Activated CD4-positive, alpha-beta T cell treated with anti-CD3 and anti-CD28 coated beads, Interleukin-2, amount 50 U/mL, for 48 hours (primary cell): ENCODE data around the gene DRAXIN.

Source experiments
- DNase-seq, 2 experiments: peaks; one replicate each; pipeline ENCODE4 v3.0.0-alpha.2; 2020

Gene DRAXIN

GRCh38 chr1:11712285-11712684 is 20.8 kb downstream of the DRAXIN start:
- no peak for DNase-seq

DNA sequence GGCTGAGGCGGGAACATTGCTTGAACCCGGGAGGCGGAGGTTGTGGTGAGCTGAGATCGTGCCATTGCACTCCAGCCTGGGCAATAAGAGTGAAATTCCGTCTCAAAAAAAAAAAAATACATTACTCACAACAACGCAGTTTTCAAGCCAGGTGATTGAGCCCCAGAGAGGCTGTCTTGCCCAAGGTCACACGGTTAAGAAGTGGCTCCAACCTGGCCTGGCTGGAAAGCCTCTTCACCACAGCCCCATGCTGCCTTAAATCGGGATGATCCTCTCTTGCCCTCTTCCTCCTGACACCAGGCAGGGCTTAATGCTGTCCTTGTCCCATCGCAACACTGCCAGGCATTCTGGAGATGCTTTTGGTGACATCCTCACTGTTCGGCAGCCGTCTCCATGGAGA is 21.6 kb downstream of the DRAXIN start:
- no peak for DNase-seq

- DNase-seq: no peak
Measured at GRCh38 chr1:11714831-11715575, 23.5 kb downstream of the DRAXIN start.

DNA sequence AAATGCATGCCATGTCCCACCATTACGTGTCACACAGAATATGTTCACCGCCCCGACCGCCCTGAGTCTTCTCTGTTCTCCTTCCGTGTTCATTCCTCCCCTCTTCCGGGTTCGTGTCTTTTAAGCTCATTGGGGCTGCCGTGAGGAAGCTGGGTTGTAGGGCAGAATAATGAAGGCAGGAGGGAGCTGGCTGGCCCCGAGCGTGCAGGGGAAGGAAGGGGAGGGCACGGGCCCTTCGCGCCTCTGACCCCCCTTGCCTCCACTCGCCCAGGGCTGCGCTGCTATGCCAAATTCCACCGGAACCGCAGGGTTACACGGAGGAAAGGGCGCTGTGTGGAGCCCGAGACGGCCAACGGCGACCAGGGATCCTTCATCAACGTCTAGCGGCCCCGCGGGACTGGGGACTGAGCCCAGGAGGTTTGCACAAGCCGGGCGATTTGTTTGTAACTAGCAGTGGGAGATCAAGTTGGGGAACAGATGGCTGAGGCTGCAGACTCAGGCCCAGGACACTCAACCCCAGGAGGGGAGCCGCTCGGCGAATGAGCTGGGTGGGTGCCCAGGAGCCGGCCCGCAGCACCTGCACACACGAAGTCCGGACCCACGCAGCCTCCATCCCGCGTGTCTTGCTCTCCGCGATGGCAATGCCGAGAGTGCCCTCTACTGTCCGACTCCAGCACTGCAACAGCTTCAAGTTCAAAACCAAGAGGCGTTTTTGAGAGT is 28.0 kb downstream of the DRAXIN start:
- peak; percentile 89 to 90 for DNase-seq

DNA sequence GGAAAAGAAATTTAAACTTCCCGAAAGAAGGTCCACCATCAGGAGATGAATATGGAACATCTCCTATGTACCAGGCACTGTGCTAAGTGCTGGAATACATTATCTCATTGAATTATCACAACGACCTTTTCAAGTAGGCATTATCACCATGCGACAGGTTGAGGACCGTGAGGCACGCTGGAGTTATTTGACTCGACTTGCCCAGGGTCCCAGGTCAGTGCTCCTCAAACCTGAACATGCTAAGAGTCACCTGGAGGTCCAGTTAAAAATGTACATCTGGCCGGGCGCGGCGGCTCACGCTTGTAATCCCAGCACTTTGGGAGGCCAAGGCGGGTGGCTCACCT is 28.5 kb downstream of the DRAXIN start:
- no peak for DNase-seq

GRCh38 chr1:11720525-11720924 is 29.0 kb downstream of the DRAXIN start:
- no peak for DNase-seq

DNA sequence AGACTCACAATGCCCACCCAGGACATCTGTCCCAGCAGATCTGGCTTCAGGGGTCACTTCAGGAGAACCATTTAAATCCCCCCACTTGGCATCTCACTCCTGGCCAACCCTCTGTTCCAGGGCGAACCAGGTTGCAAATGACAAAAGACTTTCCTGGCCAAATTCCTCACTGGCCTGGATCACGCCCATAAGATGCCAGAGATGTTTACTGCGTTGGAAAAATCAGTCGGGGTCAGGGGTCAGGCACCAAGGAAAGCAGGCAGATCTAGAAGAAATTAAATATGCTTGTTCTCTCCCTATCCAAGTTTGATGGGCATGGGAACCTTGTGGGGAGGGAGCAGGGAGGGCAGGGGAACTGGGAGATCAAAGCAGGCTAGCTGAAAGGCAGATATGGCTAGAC is 29.8 kb downstream of the DRAXIN start:
- DNase-seq: no peak

DNA sequence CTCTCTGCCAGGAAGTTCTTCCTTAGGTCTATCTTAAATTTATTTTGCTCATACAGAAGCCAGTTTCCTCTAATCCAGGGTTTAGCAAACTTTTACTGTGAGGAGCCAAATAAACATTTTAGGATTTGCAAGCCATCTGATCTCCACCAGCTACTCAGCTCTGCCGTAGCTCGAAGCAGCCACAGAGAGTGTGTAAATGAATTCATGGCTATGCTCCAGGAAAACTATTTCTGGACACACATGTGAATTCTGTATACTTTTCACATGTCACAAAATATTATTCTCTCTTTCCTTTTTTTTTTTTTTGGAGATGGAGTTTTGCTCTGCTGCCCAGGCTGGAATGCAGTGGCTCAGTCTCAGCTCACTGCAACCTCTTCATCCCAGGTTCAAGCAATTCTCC is 31.0 kb downstream of the DRAXIN start:
- DNase-seq: no peak

DNA sequence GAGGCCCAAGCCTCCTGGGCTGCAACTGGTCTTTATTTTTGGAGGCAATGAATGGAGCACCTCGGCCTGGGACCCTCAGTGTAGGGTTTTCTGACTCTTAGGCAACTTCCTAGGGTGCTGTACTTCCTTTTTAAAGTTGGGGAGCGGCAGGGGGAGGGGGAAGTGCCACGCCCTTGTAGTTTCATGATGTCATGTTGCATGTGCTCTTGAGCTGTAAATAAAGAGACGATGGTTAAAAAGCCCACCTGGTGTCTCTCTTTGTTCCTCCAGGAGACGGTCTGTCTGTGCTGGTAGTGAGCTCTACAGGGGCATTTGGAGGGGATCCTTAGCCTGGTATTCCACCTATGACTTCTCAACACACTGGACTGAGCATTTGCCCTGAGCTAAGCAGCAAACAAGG is 34.1 kb downstream of the DRAXIN start:
- no peak for DNase-seq

- no peak for DNase-seq
Measured at GRCh38 chr1:11727119-11727518, 35.6 kb downstream of the DRAXIN start.

DNA sequence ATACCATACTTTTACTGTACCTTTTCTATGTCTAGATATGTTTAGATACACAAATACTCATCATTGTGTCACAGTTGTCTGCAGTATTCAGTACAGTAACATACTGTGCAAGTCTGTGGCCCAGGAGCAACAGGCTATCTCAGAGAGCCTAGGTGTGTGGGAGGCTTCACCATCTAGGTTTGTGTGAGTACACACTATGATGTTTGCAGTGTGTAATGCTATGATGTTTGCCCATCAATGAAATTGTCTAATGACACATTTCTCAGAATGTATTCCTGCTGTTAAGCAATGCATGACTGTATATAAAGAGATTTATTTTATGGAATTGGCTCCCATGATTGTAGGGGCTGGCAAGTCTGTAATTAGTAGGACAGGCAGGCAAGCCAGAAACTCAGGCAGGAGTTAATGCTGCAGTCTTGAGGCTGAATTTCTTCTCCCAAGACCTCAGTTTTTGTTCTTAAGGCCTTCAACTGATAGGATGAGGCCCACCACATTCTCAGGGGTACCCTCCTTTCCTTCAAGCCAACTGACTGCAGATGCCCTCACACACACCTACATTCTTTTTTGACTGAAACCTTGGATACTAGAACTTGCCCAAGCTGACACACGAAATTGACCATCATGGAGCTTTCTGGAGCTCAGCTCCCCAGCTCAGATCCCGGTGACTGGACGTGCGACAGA is 36.8 kb downstream of the DRAXIN start:
- no peak for DNase-seq

DNA sequence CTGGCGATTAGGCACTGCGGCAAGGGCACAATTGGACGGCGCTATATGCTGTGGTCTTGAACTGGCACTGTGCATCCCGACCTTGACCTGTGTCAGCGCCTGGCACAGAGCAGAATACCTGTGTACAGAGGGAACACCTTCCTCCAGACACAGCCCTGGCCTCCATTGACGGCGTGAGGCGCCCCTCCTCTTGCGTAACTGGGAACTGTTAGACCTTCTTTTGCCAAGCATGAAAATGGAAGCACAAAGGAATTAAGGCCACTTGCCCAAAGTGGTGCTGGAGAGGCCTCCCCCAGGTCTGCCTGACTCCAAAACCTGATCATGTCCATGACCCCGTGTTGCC is 37.6 kb downstream of the DRAXIN start:
- no peak for DNase-seq

DNA sequence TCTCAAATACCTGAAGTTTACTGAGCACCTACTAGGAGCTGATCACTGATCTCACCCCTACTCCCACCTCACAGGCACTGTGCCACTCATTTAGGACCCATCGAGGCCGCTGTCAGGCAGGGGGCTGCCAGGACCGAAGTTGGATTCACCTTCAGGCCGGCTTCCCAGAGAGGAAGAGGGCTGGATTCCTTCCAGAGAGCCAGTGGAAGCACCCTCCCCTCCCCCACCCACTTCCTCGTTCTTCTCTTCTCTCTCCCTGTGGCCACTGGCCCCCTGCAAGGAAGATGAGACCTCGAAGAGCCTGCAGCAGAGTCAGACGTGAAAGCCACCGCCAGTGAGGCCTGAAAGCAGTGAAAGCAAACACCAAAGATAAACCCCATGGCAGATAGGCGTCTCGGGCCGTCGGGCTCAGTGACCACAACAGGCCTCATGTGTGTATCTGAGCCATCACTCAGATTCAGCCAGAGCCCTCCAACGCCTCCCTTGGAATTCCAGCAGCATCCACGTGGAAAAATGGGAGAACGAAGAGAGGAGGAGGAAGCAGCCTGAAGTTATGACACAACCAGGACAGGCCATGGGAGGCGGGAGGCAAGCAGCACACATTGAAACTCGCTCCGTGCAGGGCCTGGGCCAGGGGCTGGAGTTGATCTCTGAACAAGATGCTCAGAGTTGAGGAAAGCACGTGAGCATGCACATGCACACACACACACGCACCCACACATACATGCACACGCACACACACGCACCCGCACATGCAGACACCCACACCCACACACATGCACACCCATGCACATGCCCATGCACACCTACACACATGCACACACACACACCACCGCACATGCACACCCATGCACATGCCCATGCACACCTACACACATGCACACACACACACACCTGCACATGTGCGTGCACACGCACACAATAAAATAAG is 38.3 kb downstream of the DRAXIN start:
- DNase-seq: no peak

- no peak for DNase-seq
Measured at GRCh38 chr1:11730429-11730891, 39.0 kb downstream of the DRAXIN start.

DNA sequence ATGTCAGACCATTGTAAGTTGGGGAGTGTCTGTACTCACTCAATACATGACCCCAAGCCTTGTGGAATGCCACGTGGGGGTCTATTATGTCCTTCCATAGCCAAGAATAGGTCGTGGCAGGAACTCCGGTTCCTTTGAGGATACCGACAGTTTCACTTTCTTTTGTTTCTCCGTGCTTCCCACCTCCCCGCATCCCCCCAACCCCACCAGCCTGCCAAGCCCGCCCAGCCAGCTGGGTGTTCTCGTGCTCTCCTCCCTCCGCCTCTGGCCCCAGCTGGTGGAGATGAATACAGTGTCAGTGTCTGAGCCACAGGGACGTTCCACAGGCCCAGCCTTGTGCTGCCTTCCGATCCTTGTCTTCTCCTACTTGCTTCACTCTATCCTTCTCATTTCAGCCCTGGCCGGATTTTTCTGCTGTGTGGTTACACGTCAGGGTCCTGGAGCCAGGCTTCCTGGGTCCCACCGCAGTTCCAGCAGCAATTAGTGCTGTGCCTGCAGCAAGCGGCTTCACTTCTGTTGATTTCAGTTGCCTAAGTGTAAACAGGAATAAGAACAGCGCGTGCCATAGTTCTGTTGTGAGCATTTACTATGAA is 40.3 kb downstream of the DRAXIN start:
- no peak for DNase-seq

DNA sequence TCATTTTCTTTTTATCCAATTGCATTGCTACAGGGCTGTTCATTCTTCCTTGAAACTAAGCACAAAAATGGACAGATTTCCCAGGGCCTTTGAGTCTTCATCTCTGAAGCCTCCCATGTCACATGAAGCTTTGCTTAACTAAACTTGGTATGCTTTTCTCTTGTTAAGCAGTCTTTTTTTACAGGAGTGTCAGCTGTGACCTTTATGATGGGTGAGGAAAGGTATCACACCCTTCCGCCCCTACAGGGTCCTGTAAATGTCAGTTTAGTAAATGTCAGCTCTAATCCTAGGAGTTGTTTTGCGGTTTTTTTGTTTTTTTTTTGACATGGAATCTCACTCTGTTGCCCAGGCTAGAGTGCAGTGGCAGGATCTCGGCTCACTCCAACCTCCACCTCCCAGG is 41.8 kb downstream of the DRAXIN start:
- DNase-seq: no peak

GRCh38 chr1:11735531-11735853 is 44.0 kb downstream of the DRAXIN start:
- DNase-seq: no peak

DNA sequence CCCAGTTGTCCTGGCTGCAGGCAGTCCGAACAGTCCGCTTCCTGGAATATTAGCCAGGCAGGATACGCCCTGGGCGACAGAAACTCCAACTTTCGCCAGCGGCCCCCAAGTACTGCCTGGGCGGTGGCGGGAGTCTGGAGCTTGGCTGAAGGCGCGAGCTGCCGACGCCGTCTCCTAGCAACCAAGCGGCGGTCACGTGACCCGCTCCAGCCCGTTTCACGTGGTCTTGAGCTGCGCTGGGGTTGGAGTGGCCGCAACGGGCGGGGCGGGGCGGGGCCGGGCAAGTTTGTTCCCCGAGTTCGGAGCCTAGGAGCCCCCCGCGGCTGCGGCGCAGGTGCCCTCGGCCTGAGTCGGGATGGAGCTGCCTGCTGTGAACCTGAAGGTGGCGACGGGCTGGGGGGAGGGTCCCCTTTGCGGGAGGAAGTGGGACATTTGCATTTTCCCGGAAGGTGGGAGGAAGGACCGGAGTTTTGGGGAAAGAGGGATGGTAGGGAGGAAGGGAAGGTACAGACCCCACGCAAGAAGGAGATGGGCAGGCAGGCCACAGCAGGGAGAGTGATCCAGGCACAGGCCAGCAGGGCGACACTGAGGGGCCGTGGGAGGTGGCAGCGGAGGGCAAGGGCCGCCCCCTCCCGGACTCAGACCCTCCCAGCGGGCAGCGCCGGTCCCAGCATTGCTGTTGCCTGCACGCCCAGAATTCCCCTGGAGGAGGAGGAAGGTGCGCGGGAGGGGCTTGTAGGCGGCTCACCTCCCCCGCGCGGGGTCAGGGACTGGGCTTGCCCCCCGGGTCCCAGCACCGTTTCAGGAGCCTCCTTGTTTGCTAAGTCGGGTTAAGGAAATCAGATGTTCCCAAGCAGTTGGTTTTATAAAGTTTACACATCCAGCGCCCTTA is 44.6 kb downstream of the DRAXIN start, which contains the start of gene AGTRAP:
Gene AGTRAP (plus strand): TSS at position 283 of the 892 bp plus-strand sequence. CDS start 73 bp downstream, at position 356.
- peak; percentile 92 to 93 for DNase-seq

- DNase-seq: peak; percentile 38 to 56
Measured at GRCh38 chr1:11736746-11737639, 45.5 kb downstream of the DRAXIN start.

DNA sequence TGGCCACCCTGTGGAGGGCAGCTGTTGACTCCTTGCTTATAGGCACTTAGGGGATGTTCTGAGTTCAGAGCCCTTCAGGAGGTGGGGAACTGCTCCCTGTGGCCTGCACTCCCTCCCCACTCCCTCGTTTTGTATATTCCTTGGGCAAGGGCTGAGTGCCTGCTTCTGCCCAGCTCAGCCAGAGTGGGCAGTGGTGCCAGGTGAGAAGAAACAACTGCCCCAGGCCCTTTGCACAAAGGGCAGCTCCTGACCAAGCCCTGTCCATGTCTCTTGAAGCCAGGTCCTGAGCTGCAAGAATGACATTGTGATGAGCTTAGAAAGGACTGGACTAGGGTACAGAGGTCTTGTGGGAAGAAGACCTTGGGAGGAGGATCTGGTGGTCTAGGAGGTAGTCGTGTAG is 46.6 kb downstream of the DRAXIN start:
- no peak for DNase-seq
